UCSD-AML1 (cell line): ENCODE measurements around the gene SLC44A3.

Experiments
- DNase-seq: peaks from one replicate; lab custom pipeline; 2025; ENCODE audit not compliant: unreplicated experiment; lab: John Stamatoyannopoulos, UW

SLC44A3 gene

GRCh38 chr1:94872771-94873495 is 52.8 kb downstream of the SLC44A3 start:
- no peak for DNase-seq

- no peak for DNase-seq
Measured at GRCh38 chr1:94873520-94874351, 53.6 kb downstream of the SLC44A3 start.

GRCh38 chr1:94874423-94874822 is 54.3 kb downstream of the SLC44A3 start:
- no peak for DNase-seq

DNA sequence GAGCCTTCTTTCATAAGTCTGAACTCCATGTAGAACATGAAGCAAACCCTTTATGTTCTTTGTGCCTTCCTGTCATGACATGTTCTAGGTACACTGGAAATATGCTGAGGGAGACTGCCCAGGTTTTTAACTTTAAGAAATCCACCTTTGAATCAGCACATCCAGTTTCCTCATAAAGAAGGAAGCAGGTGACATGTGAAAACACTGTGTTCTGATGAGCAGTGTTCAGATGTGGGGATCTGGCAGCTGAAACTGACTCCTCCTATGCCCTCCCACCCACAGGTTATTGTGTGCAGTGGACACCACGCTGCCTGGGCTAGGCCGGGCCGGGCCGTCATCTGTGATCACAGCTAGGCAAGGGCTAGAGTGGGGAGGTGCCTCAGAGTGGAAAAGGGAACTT is 55.6 kb downstream of the SLC44A3 start:
- DNase-seq = no peak

DNA sequence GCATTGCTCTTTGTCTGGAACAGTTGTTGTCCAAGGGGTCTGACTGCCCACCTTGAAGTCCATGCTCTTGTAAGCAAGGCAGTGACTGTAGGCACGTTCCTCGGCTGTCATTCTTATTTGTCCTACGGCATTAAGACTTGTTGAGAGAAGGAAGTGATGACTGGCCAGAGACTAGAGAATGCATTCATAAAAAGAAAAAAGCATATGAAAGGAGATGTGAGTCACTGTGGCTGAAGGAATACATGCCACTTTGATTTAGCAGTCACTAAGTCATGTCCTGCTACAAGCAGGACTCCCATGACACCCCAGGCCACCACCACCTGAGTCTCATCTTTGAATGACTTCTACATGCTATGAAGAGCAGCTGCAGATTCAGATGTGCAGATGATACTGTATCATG is 56.2 kb downstream of the SLC44A3 start:
- no peak for DNase-seq

DNA sequence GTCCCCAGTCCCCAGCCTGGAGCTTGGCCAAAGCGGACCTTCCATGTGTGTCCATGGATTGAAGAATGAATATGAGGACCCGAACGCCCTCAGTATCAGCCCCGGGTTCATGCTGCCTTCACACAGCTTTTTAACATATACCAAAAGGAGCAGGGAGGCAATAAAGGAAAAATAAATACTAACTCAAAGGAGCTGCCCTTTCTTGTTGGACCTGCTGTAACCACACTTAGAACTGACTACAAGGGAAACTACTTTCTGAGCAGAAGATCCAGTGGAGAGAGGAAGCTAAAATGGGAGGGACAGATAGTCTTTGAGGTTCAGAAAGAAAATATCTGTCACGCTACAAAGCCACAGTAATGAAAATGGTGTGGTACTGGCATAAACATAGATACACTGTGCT is 58.2 kb downstream of the SLC44A3 start:
- no peak for DNase-seq

DNA sequence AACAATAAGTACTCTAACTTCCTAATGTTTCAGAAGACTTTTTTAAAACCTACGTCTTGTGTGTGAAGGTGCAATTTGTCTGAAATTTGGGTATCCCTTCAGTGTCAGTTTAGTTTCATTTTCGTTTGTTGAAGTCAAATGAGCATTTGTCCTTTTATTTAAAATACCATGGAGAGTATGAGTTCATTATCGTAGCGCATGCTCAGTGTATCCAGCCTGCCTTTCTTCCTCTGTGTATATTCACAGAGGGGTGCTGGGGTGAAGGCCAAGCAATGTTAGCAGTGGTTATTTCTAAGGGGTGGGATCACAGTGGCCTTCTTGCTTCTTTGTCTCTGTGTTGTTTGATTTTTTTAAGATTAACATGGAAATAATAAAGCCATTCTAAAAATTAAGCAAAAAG is 63.5 kb downstream of the SLC44A3 start:
- no peak for DNase-seq

DNA sequence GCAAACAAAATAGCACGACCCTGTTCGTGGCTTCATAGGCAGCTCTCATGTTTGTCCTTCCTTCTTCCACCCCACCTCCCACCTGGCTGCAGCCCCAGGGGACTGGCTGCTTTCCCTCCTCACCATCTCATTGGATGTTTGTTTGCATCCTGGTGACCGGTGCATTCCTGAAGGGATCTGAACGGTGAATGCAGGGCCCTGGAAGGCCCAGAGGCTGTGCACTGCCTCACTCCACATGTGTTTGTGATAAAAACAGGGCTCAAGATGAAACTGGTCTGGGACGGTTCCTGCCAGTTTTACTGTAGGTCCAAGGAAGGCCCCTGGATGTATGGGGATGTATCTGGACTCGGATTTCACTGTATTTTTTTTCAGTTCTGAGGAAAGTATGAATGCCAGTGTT is 63.9 kb downstream of the SLC44A3 start:
- DNase-seq = no peak

DNA sequence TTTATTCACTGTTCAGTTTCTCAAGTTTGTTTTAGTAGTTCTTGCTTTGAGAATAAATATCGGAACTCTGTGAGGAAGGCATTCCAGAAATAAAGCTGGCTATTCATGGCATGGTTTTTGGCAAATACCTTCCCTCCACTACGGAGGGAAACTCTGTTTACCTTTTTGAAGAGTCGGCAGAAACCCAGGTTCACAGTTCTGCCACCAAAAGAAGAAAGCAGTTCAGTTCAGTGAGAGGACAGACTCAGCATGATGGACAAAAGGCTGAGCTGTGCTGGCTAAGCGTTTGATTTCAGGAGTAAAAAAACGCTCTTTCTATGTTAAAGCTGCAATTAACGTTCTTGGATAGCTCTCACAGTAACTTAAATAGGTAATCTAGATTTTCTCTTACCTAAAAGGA is 64.3 kb downstream of the SLC44A3 start:
- DNase-seq = no peak

- no peak for DNase-seq
Measured at GRCh38 chr1:94886361-94886760, 66.2 kb downstream of the SLC44A3 start.

GRCh38 chr1:94887106-94887505 is 66.9 kb downstream of the SLC44A3 start:
- DNase-seq = no peak

DNA sequence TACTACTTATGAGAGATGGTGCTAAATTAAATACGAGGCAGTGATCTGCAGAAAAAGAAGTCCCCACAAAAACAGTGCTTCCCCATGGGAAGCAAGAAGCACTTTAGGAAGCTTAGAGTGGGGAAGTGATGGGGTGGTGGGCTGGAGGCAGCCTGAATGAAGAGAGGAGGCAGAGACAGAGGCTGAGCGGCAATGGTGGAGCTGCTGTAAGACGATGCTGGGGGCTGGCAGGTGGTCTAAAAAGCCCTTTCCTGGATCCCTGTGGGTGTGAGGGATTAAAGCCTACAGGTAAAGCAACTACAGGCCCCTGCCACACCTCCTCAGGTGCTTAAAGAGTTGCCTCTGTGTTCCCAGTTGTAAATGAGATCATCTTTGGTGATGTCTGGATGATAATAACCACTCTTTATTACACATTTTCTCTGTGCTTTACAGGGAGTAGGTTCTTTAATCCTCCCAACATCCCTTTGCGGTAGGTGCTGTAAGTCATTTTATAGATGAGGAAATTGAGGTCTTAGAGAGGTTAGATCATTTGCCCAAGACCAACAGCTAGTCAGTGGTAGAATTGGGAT is 67.5 kb downstream of the SLC44A3 start:
- no peak for DNase-seq

GRCh38 chr1:94888201-94888600 is 68.0 kb downstream of the SLC44A3 start:
- no peak for DNase-seq

- DNase-seq = no peak
Measured at GRCh38 chr1:94892604-94893254, 72.6 kb downstream of the SLC44A3 start.

GRCh38 chr1:94894630-94895029 is 74.5 kb downstream of the SLC44A3 start:
- no peak for DNase-seq

GRCh38 chr1:94895518-94895917 is 75.4 kb downstream of the SLC44A3 start:
- no peak for DNase-seq

GRCh38 chr1:94898491-94899385 is 78.6 kb downstream of the SLC44A3 start:
- no peak for DNase-seq

- DNase-seq = no peak
Measured at GRCh38 chr1:94899756-94900155, 79.6 kb downstream of the SLC44A3 start.

GRCh38 chr1:94901841-94902240 is 81.7 kb downstream of the SLC44A3 start:
- no peak for DNase-seq

DNA sequence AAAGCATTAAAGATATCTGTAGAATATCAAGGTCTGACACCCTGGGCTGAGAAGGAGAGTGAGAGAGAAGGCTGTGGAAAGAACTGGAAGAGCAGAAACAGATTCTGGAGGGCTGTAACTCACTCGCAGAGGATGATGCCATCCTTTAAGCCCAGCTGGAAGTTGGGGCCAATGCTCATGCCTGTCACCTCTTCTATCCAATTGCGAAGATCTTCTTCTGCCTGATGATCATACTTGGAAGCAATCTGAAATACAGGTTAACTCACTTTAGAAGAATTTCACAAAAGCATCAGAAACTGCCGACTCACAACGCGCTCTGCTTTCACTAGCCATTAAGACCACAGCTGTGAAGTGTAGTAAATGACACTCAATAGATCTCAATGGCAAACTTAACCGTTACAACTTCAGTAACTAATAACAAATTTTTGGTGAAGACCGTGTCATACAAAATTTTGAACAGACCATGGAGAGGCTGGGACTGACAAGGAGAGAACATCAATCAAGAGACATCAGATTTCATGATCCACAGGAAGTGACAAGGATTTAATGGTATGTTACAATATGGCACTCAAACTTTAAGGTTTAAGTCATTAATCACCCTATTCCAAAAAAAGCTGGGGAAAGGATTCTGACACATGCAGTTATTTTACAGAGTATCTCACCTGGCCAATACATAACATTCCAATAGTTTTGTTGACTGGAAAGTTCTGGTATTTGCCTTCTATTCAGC is 83.3 kb downstream of the SLC44A3 start:
- no peak for DNase-seq
